Right lobe of liver (tissue), 4 donors: ENCODE measurements around the gene SRGAP2B.
"Not testable (repeated sequence)": the region's sequence is repeated elsewhere in the genome, so short reads cannot be mapped to it uniquely, and the experiment has no call there.

Experiments
- CTCF ChIP-seq, 4 donors: fragments of 200-600 bp in 3 of 4; fragments of 450-650 bp in 1 of 4; IDR thresholded peaks; one replicate each; pipeline versions ENCODE4 v1.5.1 to v1.8.0; 2016 to 2022; ENCODE audit warnings: antibody characterized with exemption in 4 of 4, mild to moderate bottlenecking in 2 of 4
- POLR2A ChIP-seq: fragments of 450-650 bp; IDR thresholded peaks from one replicate; pipeline ENCODE4 v1.6.1; 2017; ENCODE audit warnings: antibody characterized with exemption, mild to moderate bottlenecking
- donor health status: DM: no; HTN: no; CAD: no.
- donor health status: DM: no; HTN: no; CAD: no.
- donor health status: DM: no; HTN: yes; CAD: no.

- not testable (repeated sequence) for TF ChIP-seq CTCF (IDR thresholded peaks at IDR 0.05); POLR2A
These were observed 128.6 kb downstream of the SRGAP2B start for GRCh38 chr1:144966488-144966887.
